Body of pancreas (tissue), 4 donors: ENCODE measurements around the gene LCN12.

Experiments used
- CTCF ChIP-seq, 7 experiments: fragments of 450-650 bp in 4 of 7; fragments of 200-600 bp in 3 of 7; sonication (generic) in 3 of 7; IDR thresholded peaks; one replicate each; pipeline ENCODE4 v1.5.1; 2016 to 2019; ENCODE audit warnings: antibody characterized with exemption in 7 of 7
- POLR2A ChIP-seq, 3 donors: fragments of 450-650 bp; IDR thresholded peaks; one replicate each; pipeline ENCODE4 v1.6.1; 2016; ENCODE audit warnings: antibody characterized with exemption in 3 of 3, mild to moderate bottlenecking in 2 of 3

GRCh38 chr9:136942112-136942880 is 9.8 kb upstream of the LCN12 start:
- TF ChIP-seq CTCF (IDR thresholded peaks at IDR 0.05) = no peak
- TF ChIP-seq POLR2A (IDR thresholded peaks at IDR 0.05) = no peak
